HG02623 (cell line): ENCODE results near the gene MYCBP2.

Experiments
- ATAC-seq: cut with Tn5 transposase; IDR thresholded peaks from one replicate; pipeline ENCODE4 v1.9.1; 2021; ENCODE audit warnings: moderate library complexity; ENCODE audit not compliant: unreplicated experiment

MYCBP2 gene

DNA sequence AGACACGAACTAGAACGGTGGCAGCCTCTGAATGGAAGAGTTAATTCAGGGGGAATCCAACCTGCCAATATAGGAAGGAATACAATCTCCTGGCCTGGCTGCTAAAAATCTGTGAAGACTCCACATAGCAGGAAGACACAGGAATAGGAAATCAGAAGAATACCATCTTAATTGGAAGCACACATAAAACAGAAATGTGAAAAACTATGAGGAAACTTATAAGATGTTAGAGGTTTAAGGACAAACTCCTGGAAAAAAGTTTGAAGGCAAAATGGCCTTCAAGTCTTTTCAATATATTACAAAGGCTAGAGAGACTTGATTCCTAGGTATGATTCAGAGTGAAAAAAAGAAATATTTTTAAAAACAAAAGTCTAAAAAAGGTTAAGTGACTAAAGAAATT lies 221.8 kb downstream of the MYCBP2 start:
- ATAC-seq: no peak

DNA sequence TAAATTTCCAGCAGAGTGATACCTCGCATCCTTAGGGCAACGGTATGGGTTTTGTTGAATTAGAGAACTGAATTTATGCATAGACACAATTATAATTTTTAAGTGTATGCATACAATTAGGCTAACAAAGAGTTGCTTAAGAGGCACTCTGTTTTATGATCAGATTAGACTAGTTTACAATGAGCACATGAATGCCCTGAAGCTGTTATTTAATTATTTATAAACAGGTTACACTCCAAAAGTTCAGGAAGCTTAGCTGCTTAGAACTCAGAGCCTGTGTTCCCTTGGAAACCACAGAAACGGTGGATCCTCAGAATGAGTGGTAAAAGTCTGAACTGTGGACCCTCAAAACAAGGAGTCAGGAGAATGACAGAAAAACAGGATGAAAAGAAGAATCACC lies 227.5 kb downstream of the MYCBP2 start:
- ATAC-seq: no peak

DNA sequence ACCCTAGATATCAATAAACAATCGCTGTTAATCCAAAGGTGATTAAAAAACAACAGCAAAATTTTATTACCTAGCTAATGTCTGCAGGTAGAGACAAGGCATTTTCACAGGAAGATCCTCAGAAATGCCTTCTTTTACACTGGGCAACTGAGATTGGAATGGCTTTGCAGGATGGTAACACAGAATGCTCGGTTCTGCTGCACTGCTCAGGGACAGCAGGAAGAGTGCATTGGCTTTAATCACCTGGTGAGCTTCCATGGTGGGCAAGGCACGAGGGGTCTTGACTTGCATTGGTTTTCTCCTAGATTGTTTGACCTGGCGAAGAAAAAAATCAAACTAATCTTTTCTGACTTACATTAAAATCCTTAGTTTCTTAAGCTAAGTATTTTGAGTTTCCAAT lies 231.6 kb downstream of the MYCBP2 start:
- ATAC-seq: no peak

DNA sequence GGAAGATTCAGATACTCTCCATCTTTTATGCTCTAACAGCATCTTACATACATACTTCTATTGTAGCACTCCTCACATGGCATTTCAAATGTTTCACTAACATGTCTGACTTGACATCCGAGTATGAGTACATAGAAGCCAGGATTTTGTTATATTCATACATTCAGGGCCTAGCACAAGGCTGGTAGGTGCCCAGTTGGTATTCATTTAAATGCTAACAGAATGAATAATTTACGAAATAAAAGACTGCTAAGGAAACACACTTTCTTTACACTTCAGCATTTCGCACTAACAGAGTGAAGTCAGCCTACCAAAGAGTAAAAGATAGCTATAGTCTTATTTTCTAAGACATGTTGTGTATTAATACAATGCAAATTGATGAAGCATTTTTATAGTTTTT lies 232.1 kb downstream of the MYCBP2 start:
- no peak for ATAC-seq

DNA sequence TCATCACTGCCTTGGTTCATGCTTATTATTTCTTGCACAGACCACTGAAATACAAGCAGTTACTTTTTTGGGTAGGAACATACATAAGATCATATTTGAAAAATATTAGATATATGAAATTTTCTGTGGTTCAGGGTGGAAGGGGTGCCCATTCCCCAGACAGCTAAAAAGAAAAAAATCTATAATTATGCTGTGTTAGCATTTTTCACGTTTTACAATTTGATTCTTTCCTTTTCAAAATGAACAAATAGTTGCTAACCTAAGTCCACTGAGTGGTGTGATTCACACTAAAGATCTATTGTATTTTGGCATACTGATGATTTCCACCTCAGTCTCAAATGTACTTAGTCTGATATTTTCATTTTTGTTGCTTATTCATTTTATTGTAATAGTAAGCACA lies 233.2 kb downstream of the MYCBP2 start:
- ATAC-seq: no peak

DNA sequence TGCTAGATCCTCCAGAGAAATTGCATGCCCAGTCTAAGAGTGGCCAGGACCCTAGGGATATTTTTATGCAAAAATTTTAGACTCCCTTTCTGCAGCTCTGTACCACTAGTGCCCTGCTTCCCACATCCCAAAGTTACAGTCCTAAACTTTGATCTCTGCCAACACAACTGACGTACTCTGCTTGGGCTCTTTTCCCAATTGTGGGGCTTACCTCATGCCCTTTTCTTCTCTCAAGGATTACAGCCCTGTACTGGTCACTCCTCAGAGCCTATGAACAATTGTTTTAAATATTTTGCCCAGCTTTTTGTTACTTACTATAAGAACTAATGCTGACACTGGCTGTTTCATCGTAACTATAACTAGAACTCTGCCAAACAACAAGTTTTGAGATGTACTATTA lies 242.1 kb downstream of the MYCBP2 start:
- no peak for ATAC-seq

DNA sequence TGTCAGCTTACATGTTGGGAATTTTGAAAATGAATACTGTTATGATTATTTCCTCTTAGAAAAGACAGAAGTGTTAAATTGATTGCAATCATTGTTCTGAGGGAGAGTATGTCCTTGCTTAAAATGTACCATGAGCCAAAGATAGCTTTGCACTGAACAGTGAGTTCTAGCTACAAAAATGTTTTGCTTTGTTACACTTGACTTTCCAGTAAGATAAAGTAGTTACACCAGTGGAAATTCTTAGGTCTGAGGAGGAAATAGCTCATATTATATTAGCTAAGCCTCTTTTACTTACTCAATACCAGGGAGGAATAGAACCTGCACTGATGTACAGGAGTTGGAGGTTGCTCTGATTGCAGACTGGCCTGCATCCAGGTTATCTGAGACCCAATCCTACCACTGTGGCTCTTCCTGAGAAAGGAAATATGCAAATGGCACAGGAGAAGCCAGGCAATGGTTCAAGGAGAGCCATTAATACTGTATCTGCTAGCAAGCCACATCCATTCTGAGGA lies 246.9 kb downstream of the MYCBP2 start:
- no peak for ATAC-seq

DNA sequence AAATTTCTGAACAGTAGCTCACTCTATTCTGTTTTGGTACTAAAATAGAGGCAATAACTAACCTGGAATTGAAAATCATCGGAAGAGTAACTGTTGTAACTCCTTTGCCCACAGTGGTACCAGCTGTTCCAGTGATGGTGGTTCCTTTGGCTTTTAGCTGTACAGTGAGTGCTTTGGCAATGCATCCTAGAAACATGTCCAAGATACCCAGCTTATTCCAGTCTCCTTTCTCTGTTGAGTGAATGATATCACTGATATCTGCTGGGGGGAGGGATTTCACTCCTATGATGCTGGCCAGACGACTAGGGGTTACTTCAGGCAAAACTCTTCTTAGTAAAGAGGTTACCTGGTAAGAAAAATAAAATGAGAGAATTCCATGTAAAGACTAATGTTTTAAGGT lies 259.4 kb downstream of the MYCBP2 start:
- no peak for ATAC-seq

DNA sequence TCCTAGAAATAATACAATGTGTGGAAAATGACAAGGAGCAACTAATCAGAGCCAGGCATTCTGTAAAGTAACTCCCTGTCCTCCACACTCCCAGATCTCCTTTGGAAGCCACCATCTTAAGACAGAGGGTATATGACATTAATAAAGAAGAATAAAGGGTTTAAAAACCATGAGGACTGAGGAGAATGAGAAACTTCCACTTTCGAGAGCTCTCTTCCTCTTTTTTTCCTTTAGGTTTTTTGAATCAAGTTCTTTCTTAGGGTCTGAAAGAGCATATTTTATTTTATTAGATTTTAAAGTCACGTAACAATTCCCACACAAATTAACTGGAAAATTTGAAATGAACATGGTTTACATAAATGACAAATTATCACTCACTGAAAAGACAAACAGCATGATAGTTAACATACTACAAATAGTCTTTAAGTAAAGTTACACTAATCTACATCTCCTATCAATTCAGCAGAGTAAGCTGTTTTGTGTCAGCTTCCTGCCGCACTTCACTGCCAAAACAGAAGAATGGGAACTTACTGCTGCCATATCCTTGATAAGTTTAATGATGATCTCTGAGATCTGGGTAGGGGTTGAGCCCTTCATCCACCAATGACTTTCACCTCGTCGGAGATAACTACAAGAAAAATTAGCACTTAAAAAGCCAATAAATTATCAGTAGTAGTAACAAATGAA lies 261.3 kb downstream of the MYCBP2 start:
- no peak for ATAC-seq

DNA sequence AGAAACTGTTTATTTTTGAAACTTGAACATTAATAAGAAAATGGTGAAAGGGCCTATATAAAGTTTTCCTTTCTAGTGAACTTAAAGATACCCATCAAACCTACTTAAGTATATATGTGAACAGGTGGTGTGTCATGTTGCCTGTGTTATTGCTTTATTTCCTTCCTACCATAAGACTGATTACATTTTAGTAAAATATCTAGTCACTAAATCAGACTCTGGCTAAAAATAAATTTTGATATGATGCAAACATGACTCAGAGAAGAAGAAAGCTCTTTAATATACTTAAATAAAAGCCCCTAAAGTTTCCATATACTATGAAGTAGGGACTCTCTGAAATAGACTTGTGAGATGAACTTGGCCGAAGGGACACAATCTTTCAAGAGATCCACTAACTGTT lies 264.8 kb downstream of the MYCBP2 start:
- no peak for ATAC-seq

DNA sequence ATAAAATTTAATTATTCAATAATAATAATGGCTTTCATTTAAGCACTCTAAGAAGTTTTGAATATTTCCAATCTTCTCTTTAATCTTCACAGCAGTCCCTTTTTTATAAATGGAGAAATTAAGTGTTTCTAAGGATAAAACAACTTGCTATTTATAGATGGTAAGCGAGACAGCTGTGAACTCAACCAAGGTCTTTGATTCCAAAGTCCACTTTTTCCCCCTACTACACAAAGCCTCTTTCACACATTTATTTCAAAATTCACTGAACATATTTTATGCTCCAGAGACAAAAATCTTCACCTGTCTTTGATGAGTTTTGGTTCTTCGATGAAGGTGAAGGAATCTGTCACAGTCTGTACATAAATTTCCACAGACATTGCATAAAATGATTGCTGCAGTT lies 265.5 kb downstream of the MYCBP2 start:
- no peak for ATAC-seq

DNA sequence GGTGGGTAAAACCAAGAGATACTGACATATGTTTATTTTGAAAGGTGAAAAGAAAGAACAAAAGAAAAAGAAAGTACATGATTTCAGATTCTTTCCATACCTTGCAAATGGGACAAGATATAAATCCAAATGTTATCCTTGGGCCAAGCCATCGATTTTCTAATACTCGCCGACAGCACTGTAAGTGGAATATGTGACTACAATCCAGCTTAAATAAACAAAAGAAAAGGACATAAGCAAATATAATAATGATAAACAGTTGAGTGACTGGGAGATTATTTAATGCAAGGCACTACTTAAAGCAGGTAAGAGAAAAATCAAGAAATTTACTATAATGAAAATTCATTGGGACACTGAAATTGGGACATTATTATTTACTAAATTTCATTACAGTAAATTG lies 270.0 kb downstream of the MYCBP2 start:
- no peak for ATAC-seq

DNA sequence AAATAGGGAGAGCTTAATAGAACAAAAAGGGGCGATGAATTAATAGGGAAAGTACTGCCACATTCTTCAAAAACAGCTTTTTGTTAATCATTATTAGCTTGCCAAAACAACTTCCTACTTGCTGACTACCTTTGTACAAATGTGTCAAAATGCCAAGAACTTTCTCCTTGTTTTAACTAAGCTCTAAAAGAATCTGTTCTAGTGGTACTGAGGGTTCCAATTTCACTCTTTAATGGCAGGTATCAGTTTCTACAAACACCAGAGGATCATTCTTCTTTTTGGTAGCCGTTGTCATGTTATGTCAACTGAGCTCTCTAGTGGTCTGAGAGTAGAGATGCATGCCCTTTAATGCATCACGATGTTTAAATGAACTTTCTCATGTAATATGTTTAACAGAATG lies 270.5 kb downstream of the MYCBP2 start:
- ATAC-seq: no peak

DNA sequence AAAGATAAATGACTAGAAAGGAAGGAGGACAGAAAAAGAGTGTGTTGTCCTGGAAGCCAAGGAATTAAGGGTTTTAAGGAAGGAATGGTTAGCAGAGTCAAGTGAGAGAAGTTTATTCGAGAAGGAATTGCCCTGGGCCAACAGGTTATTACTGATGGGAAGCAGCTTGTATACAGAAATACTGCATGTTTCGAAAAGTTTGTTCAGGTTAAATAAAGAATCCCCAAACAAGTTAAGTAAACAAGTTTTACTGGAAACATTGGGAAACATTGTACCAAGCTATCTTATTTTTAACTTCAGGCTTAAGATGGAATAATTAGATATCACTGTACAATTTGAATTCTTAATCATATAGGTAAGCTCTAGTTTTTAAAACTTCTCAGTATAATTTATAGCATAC lies 271.7 kb downstream of the MYCBP2 start:
- ATAC-seq: no peak

DNA sequence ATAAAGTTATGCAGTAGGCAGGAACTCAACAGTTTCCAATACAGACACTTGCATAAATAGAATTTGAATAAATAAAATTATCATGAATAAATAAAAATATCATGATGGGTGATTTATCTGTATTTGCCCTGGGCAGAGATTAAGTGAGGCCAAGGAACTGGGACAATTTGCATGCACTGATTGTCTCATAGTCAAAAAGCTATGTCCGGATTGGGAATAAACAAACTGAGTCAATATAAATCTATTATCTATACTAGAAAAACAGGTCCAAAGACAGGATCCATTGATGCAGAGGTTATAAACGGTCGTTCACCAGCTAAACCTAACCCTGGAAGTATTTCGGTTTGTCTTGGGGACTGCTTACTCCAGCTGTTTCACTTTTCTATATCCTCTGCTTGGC lies 273.7 kb downstream of the MYCBP2 start:
- ATAC-seq: no peak

DNA sequence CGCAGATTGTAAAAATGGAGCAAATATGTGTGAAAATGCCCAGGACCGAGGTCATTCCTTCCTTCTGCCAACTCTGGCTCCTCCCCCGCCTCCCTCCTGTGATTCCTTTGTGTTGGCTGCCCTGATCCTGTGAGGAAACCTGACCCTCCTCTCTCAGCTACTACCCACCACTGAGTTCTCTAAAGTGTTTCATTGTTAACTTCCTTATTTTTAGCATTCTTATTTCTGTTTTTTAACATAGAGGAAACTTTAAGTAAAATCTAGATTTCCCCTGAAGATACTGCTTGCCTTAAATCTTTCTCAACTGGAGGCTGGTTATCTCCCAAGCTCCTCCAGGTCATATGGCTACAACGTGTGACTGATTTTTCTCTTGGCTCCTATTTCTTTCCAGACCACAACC lies 278.2 kb downstream of the MYCBP2 start:
- no peak for ATAC-seq

DNA sequence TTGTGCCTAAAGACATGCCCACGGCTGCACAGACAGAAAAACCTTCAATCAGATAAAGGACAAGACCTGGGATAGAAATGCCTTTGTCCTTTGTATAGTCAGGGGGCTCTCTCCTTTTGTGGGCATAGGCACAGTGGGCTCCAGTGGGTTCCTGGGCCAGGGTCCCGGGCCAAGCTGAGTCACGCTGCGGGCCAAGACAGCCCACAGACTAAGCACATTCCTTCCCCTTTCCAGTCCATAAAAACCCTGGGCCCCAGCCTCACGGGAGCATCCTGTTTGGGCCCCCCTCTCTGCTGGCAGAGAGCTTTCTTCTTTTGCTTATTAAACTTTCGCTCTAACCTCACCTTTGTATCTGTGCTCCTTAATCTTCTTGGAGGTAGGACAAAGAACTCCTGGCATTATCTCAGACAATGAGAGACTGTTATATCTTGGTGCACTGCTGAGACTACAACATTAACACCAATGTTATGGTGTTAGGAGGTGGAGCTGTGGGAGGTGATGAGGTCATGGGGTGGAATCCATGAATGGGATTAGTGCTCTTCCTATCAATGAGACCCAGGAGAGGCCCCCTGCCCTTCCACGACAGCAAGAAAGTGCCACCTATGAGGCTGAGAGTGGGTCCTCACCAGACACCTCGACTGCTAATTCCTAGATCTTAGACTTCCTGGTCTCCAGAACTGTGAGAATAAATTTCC lies 279.1 kb downstream of the MYCBP2 start:
- no peak for ATAC-seq

DNA sequence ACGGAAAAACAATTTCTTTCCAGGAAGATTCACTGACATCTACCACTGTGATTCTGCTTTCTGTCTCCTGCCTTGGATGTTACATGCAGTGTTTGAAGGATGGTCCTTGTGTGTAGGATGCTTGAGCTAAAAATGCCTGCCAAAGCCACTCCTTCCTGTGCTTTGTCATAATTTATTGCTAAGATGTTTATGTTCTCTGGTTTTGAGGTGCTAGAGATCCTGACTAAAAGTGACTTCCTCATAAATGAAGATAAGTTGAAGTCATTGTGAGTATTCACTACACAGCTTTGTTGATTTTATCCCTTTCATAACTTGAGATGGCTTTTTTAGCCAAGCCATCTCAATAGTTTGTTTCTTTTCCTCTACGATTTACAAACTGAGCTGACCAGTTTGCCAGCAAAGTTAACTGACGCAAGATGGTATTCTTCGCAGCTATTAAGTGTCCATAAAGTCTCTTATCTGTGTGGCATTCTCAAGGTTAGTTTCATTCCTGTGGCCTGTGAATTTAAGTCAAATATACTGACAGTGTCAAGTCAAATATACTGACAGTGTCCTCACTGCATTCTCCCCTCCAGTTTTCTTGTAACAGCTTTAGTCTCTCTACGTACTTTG lies 284.2 kb downstream of the MYCBP2 start:
- ATAC-seq: no peak

DNA sequence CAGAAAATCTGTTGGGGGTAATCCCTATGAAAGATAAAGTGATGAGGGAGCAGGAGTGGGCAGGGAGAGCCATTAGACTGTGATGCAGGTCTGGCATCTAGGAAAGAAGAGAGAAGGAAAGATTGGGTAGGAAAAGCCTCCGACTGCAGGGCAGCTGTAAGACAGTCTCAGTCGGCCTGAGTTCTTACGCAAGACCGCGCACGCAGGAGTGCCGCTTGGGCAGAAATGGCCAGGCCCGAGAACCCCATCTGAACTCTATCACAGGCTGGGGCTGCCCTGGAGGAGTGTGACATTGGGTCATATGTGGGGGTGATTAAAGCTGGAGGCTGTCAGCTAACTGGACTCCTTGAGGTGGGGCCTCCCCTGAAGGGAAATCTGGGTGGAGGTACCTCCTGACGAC lies 286.1 kb downstream of the MYCBP2 start:
- ATAC-seq: no peak

DNA sequence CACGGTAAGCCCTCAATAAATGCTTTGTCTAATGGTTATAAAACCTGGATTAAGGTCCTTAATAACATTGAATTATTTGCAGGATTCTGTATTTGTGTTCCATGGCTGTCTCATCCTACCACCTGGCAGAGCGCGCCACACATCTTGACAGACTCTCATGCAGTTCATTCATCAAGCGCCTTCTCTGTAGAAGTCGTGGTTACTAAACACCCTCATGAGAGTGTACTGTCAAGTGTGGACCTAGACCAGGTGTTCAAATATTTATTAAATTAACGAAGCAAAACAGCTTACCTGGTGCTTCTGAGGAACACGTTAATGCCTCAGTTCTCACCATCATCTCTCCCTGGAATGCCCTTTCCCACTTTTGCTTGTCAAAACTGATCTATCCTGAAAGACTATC lies 286.8 kb downstream of the MYCBP2 start:
- no peak for ATAC-seq

DNA sequence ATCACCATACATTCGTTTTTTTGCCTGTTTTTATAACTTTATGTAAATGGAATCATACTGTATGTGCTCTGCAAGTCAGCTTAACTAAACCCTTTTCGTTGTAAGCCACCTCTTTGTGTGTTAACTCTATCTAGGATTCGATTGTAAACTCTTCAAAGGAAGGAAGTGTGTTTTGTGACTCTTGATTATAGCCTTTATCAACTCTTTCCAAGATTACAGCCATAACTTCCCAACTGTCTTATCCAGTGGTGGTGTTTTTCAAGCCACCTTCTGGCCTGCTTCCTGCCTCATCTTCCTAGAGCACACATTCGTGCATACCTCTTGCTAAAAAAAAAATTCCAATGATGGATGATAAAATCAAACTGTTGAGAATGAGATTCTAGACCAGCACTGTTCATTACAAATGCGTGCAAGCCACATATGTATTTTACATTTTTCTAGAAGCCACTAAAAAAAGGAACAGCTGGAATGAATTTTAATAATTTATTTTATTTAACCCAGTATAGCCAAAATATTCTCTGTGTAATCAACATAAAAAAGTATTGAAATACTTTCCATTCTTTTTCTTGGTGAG lies 287.9 kb downstream of the MYCBP2 start:
- ATAC-seq: no peak

DNA sequence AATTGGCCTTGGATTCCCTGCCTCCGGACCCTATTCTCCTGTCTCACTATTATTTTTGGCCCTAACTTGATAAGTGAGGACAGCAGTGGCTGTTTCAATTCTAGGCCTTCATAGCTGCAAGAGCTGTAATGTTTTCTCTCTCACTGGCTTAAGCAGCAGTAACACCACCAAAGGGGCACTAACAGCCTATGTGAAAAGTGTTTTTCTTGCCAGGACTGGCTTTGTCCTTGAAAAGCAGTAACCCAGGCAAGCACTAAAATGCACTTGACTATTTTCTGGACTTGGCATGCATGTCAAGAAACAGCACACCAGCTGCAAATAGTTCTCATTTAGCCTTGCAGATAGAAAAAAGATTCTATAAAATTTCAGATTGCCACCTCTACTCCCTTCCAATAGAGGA lies 290.6 kb downstream of the MYCBP2 start:
- ATAC-seq: no peak
